Spinal cord (tissue), 10 donors: ENCODE results near the gene RFX1. TPM values are rescaled to one million over a fixed set of nuclear protein-coding genes. Genes with fewer than 3 reads are reported as not detected.

Experiments used
- DNase-seq, 6 donors: peaks; one replicate each; pipeline versions ENCODE4 v3.0.0 to v3.0.0-alpha.2; 2013 to 2015; ENCODE audit warnings: low spot score in 6 of 6, low read depth in 4 of 6
- H3K27ac ChIP-seq: one replicate; pipeline ENCODE4 v1.5.1; 2013; ENCODE audit warnings: low read depth, low read length, control low read depth
- H3K27me3 ChIP-seq: one replicate; pipeline ENCODE4 v1.6.1; 2013; ENCODE audit warnings: low read length; ENCODE audit not compliant: control insufficient read depth, insufficient read depth
- H3K36me3 ChIP-seq: one replicate; pipeline ENCODE4 v1.6.1; 2013; ENCODE audit warnings: low read length; ENCODE audit not compliant: control insufficient read depth, insufficient read depth
- H3K4me1 ChIP-seq: one replicate; pipeline ENCODE4 v1.6.1; 2013; ENCODE audit warnings: low read length; ENCODE audit not compliant: control insufficient read depth, insufficient read depth
- H3K4me3 ChIP-seq: one replicate; pipeline ENCODE4 v1.5.1; 2013; ENCODE audit warnings: low read depth, low read length, control low read depth
- H3K9me3 ChIP-seq: one replicate; pipeline ENCODE4 v1.6.1; 2013; ENCODE audit warnings: low read length; ENCODE audit not compliant: control insufficient read depth, insufficient read depth
- WGBS: methylation state at CpG from one replicate; pipeline ENCODE4 v1.1.5; 2013; ENCODE audit warnings: missing lambda C conversion rate; ENCODE audit not compliant: insufficient coverage; 5-methylcytosine and 5-hydroxymethylcytosine counted together
- polyA plus RNA-seq, 2 donors: library from polyadenylated mRNA; unstranded; fragments of 120-200 nt; gene quantifications; one replicate each; pipeline ENCODE4 v1.2.1, GENCODE V29; 2013; ENCODE audit not compliant: insufficient read length in 2 of 2
- total RNA-seq, 2 donors: library from RNA; depleted of rRNA in 1 of 2; stranded (reverse); fragments of 120-200 nt in 1 of 2; fragments of >200 nt in 1 of 2; gene quantifications; one replicate each; pipeline versions ENCODE4 v1.2.3 to v1.2.4, GENCODE V29; 2013 to 2014
- donor health status: healthy.

The RFX1 gene
- total and polyA plus RNA-seq, 4 donors: 2.6 to 16.2 (median 10.2) TPM

GRCh38 chr19:13964776-13965175, 41.3 kb downstream of the RFX1 start:
- H3K4me1 ChIP-seq: no peaks in the 10 kb centered on the region
- no peaks in the 10 kb centered on the region for H3K27me3 ChIP-seq
- no peaks in the 10 kb centered on the region for H3K9me3 ChIP-seq
- H3K27ac ChIP-seq: no peak overlapping the region
- no peak for DNase-seq
- 90% methylated on average over 2 of the region's 5 CpGs for WGBS
- no peak overlapping the region for H3K4me3 ChIP-seq
- H3K36me3 ChIP-seq: peaks cover 89% of the 10 kb centered on the region

DNA sequence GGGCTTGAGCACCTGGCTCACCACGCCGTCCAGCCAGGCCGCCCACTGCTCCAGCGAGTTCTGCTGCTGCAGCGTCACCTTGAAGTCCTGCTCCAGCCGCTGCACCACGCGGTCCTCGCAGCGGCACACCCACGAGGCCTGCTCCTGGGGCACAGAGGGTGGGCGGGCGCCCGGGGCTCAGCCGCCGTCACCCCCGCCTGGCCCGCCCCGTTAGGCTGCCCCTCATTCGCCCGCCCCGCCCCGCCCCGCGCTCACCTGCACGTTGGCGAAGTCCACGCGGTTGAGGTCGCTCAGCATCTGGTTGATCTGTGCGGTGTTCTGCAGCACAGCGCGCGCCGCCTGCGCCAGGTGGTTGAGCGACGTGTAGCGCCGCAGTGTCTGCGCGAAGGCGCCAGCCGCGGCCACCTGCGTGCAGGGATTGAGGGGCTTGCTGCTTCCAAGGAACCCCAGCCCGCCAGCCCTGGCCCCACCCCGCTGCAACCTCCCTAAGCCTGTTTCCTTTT, 42.5 kb downstream of the RFX1 start:
- 78% methylated on average over 45 of the region's 48 CpGs for WGBS
- Histone ChIP-seq H3K36me3 (peaks cover 89% of the 10 kb centered on the region), H3K27me3 (no peaks in the 10 kb centered on the region), H3K27ac (no peak overlapping the region), H3K9me3 (no peaks in the 10 kb centered on the region), H3K4me1 (no peaks in the 10 kb centered on the region), H3K4me3 (no peak overlapping the region)
- no peak for DNase-seq

DNA sequence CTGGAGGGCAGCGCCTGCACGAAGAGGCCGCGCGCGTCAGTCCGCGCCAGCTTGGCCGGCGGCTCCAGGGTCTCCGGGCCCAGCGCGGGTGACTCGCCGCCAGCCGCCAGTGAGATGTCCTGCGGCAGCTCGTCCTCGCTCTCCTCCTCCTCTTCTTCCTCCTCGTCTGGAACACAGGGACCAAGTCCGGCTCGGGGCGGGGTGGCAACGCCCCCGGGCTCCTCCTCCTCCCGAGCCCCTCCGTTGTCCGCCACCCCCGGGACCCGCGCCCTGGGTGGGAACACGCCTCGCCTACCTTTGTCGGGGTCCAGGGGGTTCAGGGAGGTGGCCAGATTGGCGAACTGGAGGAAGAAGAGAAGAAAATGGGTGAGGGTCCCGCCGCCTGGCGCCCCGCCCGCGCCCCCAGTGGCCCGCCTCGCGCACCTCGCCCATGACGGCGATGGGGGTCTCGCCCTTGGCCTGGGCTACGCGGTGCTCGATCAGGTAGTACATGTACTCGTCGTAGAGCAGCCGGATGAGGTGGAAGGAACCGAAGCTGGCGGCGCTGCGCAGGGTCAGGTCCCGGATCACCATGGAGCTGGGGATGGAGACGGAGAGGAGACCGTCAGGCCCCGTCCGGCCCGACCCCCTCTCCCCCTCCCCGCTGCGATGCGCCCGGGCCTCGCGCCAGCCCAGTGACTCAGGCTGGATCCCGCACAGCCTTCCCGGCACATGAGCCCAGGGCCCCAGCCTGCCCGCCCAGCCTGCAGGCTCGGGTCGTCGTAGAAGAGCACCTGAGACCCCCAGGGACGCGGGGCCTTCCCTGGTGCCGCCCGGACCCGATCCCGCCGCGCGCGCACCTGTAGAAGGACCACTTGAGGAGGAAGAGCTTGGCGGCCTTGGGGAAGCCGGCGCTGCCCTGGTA, 43.2 kb downstream of the RFX1 start:
- DNase-seq: peak in 2 of 6 donors; percentile 26 to 55
- Histone ChIP-seq H3K4me1 (no peaks in the 10 kb centered on the region), H3K27me3 (no peaks in the 10 kb centered on the region), H3K36me3 (peaks cover 89% of the 10 kb centered on the region), H3K9me3 (no peaks in the 10 kb centered on the region), H3K27ac (no peak overlapping the region), H3K4me3 (no peak overlapping the region)
- 53% methylated on average over 86 of the region's 89 CpGs for WGBS

DNA sequence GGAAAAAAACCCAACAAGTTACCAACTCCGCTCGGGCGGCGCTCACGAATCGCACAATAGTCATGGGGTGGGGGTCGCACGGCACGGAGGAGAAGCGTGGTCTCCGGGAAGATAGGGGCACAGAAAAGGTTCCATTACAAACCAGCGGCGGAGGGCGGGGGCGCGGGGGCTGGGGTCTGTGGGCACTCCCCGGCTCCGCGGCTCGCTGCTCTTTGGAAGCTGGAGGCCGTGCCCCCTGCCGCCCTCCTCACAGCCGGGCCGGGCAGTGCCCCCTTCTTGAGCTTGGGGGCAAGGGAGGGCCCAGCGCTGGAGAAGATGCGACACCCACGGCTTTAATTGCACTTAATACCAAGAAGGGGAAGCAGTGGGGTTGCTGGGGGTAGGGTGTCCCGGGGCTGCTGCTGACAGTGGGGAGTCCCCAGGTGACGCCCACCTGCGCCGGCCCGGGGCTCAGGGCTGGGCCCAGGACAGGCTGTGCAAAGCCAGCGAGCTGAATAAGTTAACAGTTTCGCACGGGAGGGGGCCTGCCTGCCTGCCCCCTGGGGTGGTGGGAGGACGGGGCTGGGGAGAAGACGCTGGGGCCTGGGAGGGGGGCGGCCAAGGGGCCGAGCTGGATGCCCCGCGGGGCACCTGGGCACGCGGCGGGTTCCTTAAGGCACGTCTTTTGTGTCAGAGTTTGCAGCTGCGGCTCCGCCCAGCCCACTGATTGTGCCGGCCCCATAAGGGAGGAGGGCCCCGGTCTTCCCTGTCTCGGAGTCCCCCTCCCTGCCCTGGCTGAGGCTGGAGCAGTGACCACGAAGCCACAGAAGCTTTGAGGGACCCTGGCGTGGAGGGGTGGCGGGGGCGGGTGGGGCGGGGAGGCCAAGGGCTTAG, 44.1 kb downstream of the RFX1 start:
- H3K4me1 ChIP-seq: no peaks in the 10 kb centered on the region
- peaks cover 89% of the 10 kb centered on the region for H3K36me3 ChIP-seq
- H3K9me3 ChIP-seq: no peaks in the 10 kb centered on the region
- no peaks in the 10 kb centered on the region for H3K27me3 ChIP-seq
- no peak overlapping the region for H3K27ac ChIP-seq
- H3K4me3 ChIP-seq: no peak overlapping the region
- peak in 1 of 6 donors; percentile 55 for DNase-seq
- 43% methylated on average over 37 of the region's 55 CpGs for WGBS

- H3K9me3 ChIP-seq: no peaks in the 10 kb centered on the region
- 92% methylated on average over 21 of the region's 39 CpGs for WGBS
- no peaks in the 10 kb centered on the region for H3K4me1 ChIP-seq
- H3K27ac ChIP-seq: no peak overlapping the region
- no peak overlapping the region for H3K4me3 ChIP-seq
- DNase-seq: no peak
- H3K27me3 ChIP-seq: no peaks in the 10 kb centered on the region
- peaks cover 89% of the 10 kb centered on the region for H3K36me3 ChIP-seq
Observed at GRCh38 chr19:13960863-13961784, 45.0 kb downstream of the RFX1 start.

- no peak for DNase-seq
- H3K4me1 ChIP-seq: no peaks in the 10 kb centered on the region
- no peak overlapping the region for H3K4me3 ChIP-seq
- no peak overlapping the region for H3K27ac ChIP-seq
- no peaks in the 10 kb centered on the region for H3K9me3 ChIP-seq
- H3K36me3 ChIP-seq: peaks cover 89% of the 10 kb centered on the region
- 89% methylated on average over 22 of the region's 27 CpGs for WGBS
- no peaks in the 10 kb centered on the region for H3K27me3 ChIP-seq
Observed at GRCh38 chr19:13959962-13960862, 45.9 kb downstream of the RFX1 start.

- Histone ChIP-seq H3K36me3 (peaks cover 96% of the 10 kb centered on the region), H3K4me3 (no peak overlapping the region), H3K9me3 (no peaks in the 10 kb centered on the region), H3K27me3 (no peaks in the 10 kb centered on the region), H3K27ac (no peak overlapping the region), H3K4me1 (peaks cover under 1% of the 10 kb centered on the region)
- 92% methylated on average over 35 of the region's 41 CpGs for WGBS
- DNase-seq: no peak
Observed at GRCh38 chr19:13959141-13959961, 46.8 kb downstream of the RFX1 start.

DNA sequence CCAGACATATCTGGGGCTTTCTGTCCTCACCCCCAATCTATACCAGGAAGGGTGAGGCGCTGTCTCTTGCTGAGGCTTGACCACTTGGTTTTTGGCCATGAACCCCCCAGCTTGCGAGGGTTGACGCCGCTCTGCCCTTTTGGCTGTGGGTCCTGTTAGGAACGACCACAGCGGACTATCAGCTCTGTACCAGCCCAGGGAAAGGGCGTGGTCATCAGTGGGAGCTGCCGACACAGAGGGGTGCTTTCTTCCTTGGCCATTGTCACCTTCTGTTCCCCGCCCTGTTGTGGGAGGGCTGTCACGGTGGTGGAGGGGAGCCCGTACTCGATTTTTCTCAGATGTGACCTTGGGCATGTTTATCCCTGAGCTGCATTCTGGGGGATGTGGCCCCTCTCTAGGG, 48.1 kb downstream of the RFX1 start:
- H3K9me3 ChIP-seq: no peaks in the 10 kb centered on the region
- H3K36me3 ChIP-seq: peaks cover 95% of the 10 kb centered on the region
- H3K4me1 ChIP-seq: peaks cover 13% of the 10 kb centered on the region
- 86% methylated on average over 10 of the region's 12 CpGs for WGBS
- no peak overlapping the region for H3K27ac ChIP-seq
- H3K4me3 ChIP-seq: no peak overlapping the region
- H3K27me3 ChIP-seq: no peaks in the 10 kb centered on the region
- no peak for DNase-seq
